HL-60 (cell line): ENCODE measurements around the gene NAALADL2.

ENCODE experiments used
- DNase-seq, 2 experiments: peaks; one replicate each; pipeline ENCODE4 v3.0.0-alpha.2; 2010 to 2020; ENCODE audit warnings: low read depth in 1 of 2, low spot score in 1 of 2
- H3K27ac ChIP-seq: fragments of 250-450 bp; sonication (Bioruptor Pico); replicated peaks from 2 replicates; pipeline ENCODE4 v1.5.1; 2020; ENCODE audit warnings: mild to moderate bottlenecking, moderate library complexity
- H3K27me3 ChIP-seq: fragments of 250-450 bp; sonication (Bioruptor Pico); 2 replicates; pipeline ENCODE4 v1.5.1; 2021; ENCODE audit warnings: mild to moderate bottlenecking, moderate library complexity; ENCODE audit not compliant: insufficient read depth, poor library complexity, severe bottlenecking
- H3K4me3 ChIP-seq: replicated peaks from 2 replicates; pipeline ENCODE4 v1.5.1; 2011; ENCODE audit warnings: mild to moderate bottlenecking, control low read depth, low read length; ENCODE audit not compliant: insufficient read depth
- GABPA ChIP-seq: IDR thresholded peaks from 2 replicates; pipeline ENCODE4 v1.6.1; 2012; ENCODE audit warnings: low read depth
- POLR2AphosphoS5 ChIP-seq: IDR thresholded peaks from 2 replicates; pipeline ENCODE4 v1.6.1; 2012; ENCODE audit warnings: low read depth
- SPI1 ChIP-seq: IDR thresholded peaks from 2 replicates; pipeline ENCODE4 v1.6.1; 2012; ENCODE audit warnings: low read depth, mild to moderate bottlenecking, borderline replicate concordance
- TF ChIP-seq, protein P1 (sequence below): IDR thresholded peaks from one replicate; pipeline ENCODE4 v1.5.1; 2011; ENCODE audit warnings: low read length, control low read depth, inconsistent platforms; ENCODE audit not compliant: insufficient read depth
- TF ChIP-seq, protein P2 (sequence below): IDR thresholded peaks from 2 replicates; pipeline ENCODE4 v1.6.1; 2012; ENCODE audit warnings: low read depth; ENCODE audit not compliant: insufficient replicate concordance

NAALADL2 gene

GRCh38 chr3:175585898-175586297 lies 726.8 kb downstream of the NAALADL2 start:
- H3K27me3 ChIP-seq, result no peaks in the 10 kb centered on the region
- no peak for DNase-seq
- no peak overlapping the region for H3K27ac ChIP-seq
- no peak overlapping the region for H3K4me3 ChIP-seq
- TF ChIP-seq, protein P1, sequence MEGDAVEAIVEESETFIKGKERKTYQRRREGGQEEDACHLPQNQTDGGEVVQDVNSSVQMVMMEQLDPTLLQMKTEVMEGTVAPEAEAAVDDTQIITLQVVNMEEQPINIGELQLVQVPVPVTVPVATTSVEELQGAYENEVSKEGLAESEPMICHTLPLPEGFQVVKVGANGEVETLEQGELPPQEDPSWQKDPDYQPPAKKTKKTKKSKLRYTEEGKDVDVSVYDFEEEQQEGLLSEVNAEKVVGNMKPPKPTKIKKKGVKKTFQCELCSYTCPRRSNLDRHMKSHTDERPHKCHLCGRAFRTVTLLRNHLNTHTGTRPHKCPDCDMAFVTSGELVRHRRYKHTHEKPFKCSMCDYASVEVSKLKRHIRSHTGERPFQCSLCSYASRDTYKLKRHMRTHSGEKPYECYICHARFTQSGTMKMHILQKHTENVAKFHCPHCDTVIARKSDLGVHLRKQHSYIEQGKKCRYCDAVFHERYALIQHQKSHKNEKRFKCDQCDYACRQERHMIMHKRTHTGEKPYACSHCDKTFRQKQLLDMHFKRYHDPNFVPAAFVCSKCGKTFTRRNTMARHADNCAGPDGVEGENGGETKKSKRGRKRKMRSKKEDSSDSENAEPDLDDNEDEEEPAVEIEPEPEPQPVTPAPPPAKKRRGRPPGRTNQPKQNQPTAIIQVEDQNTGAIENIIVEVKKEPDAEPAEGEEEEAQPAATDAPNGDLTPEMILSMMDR, result no peak
- TF ChIP-seq POLR2AphosphoS5, result no peak

DNA sequence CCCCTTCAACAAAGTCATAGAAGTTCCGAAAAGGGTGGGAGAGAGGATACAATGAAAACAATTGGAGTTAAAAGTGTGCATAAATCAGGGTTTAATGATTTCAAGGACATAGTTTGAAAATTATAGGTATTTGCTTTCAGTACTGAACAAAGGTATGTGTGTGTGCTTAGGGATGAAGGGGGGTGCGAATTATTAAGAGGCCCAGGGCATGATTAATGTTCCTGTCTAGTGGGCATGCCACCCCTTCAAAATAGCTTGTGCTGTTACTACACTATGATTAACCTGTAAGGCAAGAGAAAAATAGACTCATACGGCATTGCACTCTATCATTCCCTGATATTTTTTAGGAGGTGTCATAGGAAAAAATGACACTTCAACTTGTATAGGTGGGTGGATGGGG lies 731.6 kb downstream of the NAALADL2 start:
- DNase-seq, result no peak
- Histone ChIP-seq H3K27me3 (no peaks in the 10 kb centered on the region), H3K4me3 (no peak overlapping the region), H3K27ac (no peak overlapping the region)
- TF ChIP-seq, protein P1, result no peak
- TF ChIP-seq POLR2AphosphoS5 (no peak), SPI1 (no peak)
- TF ChIP-seq, protein P2, sequence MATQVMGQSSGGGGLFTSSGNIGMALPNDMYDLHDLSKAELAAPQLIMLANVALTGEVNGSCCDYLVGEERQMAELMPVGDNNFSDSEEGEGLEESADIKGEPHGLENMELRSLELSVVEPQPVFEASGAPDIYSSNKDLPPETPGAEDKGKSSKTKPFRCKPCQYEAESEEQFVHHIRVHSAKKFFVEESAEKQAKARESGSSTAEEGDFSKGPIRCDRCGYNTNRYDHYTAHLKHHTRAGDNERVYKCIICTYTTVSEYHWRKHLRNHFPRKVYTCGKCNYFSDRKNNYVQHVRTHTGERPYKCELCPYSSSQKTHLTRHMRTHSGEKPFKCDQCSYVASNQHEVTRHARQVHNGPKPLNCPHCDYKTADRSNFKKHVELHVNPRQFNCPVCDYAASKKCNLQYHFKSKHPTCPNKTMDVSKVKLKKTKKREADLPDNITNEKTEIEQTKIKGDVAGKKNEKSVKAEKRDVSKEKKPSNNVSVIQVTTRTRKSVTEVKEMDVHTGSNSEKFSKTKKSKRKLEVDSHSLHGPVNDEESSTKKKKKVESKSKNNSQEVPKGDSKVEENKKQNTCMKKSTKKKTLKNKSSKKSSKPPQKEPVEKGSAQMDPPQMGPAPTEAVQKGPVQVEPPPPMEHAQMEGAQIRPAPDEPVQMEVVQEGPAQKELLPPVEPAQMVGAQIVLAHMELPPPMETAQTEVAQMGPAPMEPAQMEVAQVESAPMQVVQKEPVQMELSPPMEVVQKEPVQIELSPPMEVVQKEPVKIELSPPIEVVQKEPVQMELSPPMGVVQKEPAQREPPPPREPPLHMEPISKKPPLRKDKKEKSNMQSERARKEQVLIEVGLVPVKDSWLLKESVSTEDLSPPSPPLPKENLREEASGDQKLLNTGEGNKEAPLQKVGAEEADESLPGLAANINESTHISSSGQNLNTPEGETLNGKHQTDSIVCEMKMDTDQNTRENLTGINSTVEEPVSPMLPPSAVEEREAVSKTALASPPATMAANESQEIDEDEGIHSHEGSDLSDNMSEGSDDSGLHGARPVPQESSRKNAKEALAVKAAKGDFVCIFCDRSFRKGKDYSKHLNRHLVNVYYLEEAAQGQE, result no peak

GRCh38 chr3:175591375-175591774 lies 732.2 kb downstream of the NAALADL2 start:
- H3K4me3 ChIP-seq, result no peak overlapping the region
- TF ChIP-seq, protein P1, result no peak
- TF ChIP-seq GABPA (no peak), SPI1 (no peak), POLR2AphosphoS5 (no peak)
- TF ChIP-seq, protein P2, result no peak
- no peak overlapping the region for H3K27ac ChIP-seq
- H3K27me3 ChIP-seq, result no peaks in the 10 kb centered on the region
- DNase-seq, result no peak

- no peak for DNase-seq
- Histone ChIP-seq H3K27ac (no peak overlapping the region), H3K4me3 (no peak overlapping the region), H3K27me3 (no peaks in the 10 kb centered on the region)
- TF ChIP-seq, protein P2, result no peak
- no peak for TF ChIP-seq SPI1
- TF ChIP-seq, protein P1, result no peak
- no peak for TF ChIP-seq GABPA
- TF ChIP-seq POLR2AphosphoS5, result no peak
Measured at GRCh38 chr3:175593331-175593730, 734.2 kb downstream of the NAALADL2 start.
